NT2/D1 (cell line): ENCODE measurements around the gene MEIOB.

Experiments
- SUZ12 ChIP-seq: IDR thresholded peaks from 2 replicates; pipeline ENCODE4 v1.6.1; 2011; ENCODE audit not compliant: insufficient read length, insufficient read depth; ENCODE audit errors: extremely low read depth
- YY1 ChIP-seq: IDR thresholded peaks from 2 replicates; pipeline ENCODE4 v1.6.1; 2011; ENCODE audit not compliant: insufficient read length, insufficient read depth
- ZNF274 ChIP-seq: IDR thresholded peaks from 2 replicates; pipeline ENCODE4 v1.6.1; 2011; ENCODE audit warnings: mild to moderate bottlenecking, low read depth, low read length

GRCh38 chr16:1809281-1809801, 62.6 kb downstream of the MEIOB start:
- no peak for TF ChIP-seq SUZ12
- no peak for TF ChIP-seq YY1
- TF ChIP-seq ZNF274, result no peak
